NCI-H82 (cell line): Measurements from ENCODE around the gene DDX24.

ENCODE experiments used
- DNase-seq: peaks from one replicate; lab custom pipeline; 2025; lab: John Stamatoyannopoulos, UW

Gene DDX24

DNA sequence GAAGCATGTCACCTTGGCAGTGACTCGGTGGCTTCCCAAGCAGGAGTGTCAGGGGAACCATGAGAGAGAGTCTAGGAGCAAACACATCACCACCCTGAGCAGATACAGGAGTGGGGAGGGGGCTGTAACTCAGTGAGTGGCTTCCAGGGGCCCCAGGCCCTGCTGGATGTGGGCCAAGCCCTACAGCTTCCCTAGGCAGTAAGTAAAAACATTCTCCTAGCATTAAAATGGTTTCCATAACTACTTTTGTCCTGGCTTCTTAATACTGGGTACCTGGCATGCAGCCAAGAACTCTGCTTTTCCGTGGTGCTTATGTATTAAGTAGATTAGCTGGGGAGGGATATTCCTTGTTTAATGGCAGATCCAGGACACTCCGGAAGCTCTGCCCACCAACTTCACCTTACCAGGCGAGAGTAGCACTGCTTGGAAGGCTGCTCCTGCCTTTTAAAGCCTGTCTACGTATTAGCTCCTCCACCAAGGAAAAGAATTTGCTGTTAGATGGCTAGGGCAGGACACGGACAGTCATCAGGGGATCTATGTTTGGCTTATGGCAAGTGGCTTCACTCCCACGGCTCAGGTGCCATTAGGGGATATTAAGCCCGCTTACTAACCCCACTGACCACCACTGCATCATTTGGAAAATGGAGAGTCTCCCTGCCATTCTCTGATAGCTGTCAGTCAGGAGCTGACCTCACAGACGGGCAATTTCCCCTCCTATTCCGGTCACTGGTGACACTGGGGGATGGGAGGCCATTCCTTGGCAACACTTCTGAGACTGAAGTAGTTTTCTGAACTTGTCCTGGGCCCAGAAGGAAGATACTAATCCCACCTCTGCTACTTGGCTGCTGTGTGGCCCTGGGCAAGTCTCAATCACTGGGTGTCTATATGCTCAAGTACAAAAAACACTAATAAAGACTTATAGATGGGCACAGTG, 32.0 kb downstream of the DDX24 start:
- peak; percentile 97 for DNase-seq

DNA sequence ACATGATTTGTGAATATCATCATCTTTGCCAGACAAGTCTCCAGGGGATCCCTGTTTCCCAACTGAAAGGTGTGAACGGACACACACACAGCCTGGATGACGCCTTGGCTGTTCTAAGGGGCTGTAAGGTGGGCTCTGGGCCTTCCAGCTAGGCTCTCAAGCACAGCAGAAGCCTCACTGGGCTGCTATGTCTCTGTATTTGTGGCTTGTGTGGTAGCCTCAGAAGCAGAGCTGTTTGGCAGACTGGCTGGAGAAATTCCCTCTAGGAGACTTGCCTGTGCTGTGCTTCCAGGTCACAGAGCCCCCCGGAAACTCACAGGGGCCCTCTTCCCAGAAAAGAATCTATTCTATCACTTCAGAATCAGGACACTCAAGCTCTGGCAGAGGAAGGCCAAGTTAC, 33.4 kb downstream of the DDX24 start:
- DNase-seq, result no peak

DNA sequence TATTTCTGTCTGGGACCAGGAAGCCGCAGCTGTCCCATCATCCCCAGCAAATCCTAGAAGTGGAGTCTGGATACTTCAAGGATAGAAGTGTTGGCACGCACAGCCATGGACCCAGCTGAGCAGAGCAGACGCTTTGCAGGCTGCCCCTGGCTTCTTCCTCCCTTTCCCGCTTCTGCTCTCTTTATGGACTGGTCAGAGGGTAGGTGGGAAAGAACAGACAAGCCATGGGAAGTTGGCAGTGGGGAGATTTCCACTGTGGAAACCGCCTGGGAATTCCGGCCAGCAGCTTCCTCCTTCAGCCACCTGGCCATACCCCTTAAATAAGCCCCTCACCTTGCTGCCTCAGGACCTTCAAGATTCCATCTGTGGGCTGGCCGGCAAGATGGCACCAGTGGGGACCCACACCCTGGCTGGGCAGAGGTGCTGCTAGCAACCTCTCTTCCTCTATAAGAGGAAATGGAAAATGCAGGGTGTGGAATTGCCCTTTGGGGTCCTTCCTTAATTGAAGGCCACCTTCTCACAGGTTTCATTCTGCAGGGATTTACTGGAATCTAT, 34.2 kb downstream of the DDX24 start:
- DNase-seq, result no peak

DNA sequence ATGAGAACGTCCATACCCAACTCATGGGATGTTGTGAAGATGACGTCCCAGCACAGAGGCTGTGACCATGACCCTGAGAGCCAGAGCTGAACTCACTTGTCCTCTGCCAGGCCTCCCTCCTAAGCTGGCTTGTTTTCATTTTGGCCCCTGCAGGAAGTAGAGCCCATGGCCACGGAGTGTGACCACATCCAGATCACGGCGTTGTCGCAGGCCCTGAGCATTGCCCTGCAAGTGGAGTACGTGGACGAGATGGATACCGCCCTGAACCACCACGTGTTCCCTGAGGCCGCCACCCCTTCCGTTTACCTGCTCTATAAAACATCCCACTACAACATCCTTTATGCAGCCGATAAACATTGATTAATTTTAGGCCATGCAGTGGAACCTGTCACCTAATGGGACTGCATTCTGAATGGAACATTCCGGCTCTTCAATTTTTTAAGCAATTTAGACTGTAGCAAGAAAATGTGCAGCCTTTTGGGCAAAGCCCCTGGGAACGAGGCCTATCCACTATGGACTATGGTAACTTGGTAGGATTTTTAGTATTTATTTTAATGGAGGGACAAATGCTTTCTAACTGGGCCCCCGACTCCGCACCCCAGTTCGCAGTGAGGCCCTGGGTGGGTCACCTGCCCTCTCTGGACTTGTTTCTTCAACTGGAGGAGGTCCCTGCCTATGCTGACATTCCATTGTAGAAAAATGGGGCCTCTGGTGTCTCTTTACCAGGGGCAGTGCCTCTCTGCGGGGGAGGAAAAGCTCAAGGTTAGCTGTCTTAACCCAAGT, 35.2 kb downstream of the DDX24 start:
- no peak for DNase-seq

DNA sequence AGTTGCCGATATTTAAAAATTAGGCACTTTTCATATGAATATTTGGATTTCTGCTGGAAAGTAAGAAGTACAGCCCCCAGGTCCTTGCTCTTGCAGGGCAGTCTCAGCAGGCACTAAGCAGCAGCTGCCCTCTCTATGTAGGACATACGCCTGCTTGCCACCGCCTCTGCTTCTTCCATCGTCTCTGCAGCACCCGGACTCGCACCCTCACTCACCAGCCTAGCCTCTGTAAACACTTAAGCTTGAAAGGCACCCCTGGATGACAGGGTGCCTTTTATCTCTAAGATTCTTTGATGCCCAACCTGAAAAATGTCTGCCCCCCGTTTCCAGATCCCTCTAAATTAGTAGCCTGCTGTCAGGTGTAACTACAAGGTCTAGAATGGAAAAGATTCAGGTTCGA, 35.9 kb downstream of the DDX24 start:
- no peak for DNase-seq

DNA sequence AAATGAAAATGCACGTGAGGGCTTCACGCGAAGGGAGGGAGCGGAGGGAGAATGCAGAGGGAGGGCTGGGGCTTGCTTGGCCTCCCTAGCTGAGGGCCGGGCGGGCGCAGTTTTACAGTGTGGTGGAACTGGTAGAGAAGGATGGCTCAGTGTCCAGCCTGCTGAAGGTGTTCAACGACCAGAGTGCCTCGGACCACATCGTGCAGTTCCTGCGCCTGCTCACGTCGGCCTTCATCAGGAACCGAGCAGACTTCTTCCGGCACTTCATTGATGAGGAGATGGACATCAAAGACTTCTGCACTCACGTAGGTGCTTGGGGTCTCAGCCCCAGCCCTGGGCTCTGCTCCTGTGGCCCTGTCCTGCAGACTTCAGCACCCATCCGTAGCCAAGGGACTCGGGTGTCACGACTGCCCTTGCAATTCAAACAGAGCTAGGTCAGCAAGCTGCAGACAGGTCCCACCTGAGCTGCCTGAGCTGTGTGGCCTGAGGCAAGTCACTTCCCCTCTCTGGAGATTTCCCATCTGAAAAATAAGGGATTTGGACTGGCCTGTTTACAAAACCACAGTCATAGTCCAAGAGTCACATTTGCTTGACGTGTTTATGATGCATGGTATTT, 36.4 kb downstream of the DDX24 start:
- DNase-seq, result no peak

DNA sequence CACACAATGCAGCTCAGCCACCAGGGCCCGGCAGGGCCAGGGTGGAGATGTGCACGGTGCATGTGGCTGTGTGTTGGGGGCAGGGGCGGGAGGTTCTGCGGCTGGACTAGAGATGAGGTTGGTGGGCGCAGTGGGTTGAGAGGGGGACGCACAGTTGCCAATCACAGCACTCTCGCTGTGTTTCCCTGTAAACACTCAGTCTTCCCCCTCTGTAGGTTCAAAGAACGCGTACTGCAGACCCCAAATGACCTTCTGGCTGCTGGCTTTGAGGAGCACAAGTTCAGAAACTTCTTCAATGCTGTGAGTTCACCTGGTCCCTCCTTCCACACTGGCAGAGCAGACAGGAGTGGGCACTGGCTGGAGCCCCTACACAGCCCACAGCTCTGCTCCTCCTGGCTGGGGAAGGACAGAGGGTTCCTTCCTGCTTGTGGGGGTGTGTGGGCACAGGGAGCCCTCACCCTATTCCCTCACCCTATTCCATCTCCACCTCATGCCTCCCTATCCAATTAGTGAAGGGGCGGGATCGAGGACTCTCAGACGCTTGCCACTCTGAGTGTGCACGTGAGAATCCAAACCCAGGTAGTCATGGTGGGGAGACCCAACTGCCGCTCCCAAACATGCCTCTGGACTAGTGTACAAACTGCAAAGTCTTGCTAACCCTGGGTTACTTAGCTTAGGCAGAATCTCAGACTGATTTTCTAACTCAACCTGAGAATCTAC, 37.1 kb downstream of the DDX24 start:
- DNase-seq, result peak; percentile 27

DNA sequence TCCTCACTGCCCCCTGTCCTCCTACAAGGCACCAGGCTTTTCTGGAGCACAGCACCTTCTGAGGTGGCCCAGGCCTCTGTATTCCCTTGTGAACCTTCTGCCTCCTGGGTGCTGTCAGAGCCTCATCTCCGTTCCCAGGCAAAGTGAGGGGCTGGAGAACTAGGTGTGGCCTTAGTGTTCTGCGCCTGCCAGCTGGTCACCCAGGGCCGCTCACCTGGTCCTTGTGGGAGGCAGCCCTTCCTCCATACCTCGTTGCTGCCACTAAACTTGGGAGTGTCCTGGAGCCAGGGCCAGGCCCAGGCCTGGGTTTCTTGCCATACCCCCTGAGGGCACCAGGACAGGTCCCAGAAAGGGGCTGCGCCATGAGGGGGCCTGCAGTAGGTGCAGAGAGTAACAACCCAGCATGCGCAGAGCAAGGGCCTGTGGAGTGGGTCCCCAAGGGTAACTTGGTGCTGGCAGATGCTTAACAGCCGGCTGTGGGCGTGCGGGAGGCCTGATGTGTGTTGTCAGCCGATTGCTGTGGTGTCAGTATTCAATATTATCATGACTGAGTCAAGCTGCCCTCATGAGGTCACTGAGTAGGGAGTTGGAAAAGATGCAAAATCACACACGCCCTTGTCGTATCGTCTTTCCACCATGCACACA, 37.8 kb downstream of the DDX24 start:
- no peak for DNase-seq

DNA sequence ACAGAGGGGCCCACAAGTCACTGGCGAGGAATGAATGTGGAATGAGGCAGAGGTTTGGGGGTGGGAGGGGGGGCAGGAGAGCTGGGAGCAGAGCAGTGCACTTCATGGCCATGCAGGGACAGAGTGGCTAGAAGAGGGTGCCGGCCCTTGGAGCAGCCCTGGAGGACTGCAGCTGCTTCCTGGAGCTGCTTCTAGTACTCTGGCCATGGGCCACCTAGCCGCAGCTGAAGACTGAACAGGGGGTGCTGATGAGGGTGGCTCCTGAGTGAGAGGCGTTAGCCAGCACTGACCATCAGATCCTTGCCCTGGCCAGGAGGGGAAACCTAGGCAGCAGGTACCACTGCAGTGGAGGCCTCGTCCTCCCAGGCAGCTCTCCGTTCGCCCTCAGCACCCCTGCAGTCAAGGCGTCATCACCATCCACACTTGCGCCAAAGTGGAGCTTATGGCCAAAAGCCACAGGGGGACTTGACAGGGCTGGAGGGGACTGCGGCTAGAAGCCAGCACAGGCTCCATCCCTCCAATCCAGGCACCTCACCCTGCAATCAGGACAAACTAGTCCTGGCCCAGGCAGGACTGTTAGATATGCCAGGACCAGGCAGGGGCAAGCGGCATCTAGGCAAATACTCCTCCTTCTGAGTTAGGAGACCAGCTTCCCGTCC, 38.4 kb downstream of the DDX24 start:
- no peak for DNase-seq

DNA sequence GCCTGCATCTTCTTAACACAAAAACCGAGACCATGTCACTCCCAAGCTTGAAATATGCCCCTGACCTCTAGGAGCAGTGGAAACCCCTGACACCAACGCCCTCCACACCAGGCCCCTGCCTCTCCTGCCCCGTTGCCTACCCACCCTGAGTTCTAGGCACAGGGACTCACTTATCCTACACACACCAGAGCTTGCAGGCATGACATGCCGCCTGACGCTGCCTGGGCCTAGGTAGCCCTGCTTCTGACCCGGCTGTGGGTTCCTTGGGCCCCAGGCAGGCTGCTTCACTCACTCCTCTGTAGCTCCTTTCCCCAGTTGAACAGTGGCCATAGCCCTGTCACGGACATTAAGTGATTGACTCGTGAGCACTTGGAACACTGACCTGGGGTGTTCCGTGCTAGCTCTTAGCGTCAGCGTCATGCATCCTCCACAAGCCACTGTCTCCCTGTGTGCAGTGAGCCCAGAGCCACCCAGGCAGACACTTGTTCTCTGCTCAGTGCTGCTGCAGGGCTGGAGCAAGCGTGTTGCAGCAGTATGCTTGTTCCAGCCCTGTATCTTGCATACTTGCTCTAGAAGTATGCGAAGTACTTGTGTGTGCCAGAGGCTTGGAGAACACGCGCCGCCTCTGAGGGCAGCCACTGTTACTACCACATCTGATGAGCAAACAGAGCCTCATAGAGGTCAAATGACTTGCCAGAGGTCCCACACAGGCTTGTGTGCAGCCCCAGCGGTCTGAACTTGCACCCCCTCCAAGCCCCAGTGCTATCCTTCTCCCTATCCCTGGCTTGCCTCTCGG, 39.3 kb downstream of the DDX24 start:
- no peak for DNase-seq

DNA sequence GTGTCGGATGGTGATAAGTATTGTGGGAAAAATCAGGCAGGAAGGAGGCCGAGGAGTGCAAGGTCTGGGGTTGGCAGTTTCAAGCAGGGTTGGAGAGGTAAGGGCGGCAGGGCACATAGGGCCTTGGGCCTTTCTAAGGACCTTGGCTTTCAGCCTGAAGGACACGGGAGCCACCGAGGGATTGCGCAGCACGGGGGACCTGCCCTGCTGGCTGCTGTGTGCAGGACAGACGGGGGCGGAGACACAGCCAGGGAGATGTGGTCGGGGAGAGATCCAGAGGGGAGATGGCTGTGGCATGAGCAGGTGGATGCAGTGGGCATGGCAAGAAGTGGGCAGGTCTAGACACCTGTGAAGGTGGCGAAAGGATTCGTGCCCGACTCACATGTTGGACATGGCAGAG, 40.2 kb downstream of the DDX24 start:
- DNase-seq, result no peak

DNA sequence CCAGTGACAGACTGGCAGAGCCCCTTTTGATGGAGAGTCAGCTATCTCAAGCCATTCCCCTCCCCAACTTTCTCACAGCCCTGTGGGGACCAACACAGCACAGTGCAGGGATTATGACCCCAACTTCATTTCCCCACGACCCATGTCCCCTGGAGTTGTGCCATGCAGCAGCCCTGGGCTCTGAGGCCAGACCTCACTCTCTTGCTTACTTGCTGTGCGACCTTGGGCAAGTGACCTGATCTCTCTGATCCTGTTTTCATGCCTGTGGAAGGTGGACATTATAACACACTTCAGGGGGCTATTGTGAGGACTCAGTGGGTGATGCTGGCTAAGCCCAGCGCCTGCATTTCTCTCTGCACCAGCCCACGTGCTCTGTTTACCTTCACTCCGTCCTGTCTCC, 40.8 kb downstream of the DDX24 start:
- no peak for DNase-seq

DNA sequence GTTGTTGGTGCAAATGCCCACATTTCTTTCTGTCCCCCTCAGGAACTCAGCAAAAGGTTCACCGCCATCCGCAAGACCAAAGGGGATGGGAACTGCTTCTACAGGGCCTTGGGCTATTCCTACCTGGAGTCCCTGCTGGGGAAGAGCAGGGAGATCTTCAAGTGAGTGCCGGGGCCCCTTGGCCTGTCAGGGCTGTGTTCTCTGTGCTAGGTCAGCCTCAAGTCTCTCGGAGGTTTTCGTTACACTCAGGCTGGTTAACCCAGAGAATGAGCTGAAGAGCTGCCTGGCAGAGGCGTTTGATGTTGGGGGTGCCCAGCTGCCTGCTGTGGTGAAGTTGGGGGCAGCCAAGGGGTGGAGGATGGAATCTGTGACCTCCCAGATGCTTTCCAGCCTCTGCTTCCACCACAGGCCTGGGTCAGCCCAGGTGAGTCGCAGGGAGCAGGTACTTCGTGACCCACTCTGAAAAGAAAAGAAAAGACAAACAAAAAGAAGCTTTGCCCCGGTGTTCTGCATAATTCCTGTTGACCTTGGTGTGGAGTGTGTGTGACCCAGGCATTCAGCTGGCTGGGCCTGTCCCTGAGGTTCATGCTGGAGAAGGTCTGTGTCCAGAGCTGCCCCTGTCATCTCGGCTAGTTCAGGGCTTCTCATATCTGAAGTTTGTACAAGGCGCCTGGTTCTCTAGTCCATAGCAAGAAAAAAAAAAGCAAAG, 41.9 kb downstream of the DDX24 start:
- DNase-seq, result no peak

DNA sequence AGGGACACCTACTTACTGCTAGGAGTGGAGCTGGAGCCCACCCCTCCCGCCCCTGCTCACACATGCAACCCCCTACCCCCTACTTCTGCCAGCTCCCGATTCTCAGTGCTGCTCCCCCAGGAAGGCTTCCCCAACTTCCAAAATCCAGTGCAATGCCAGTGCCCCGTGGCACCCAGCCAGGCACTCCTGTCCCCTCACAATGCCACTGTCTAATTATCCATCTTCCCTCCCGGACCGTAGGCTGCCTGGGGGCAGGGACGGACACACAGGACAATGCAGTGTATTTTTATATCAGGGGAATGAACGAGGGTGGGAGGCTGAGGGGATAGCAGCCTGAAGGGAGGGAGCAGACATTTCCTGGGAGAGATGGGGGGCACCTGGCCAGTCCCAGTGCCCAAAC, 42.5 kb downstream of the DDX24 start:
- no peak for DNase-seq

DNA sequence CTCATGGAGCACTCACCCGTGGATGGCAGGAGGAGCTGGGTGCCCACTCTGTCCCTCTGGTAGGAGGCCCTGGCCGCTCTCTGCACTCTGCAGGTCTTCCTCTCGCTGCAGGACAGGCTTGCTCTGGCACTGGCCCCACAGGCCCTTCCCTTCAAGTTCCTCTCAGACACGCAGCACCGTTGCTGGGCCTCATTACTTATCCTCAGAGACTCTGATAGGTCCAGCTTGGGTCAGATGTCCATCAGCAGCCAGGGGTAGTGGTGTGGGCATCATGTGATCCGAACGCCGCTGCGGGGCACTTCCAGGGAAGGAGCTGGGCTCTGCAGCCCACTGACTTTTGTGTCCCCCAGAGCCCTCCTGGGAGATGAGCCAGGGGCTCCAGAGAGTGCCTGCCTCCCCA, 43.0 kb downstream of the DDX24 start:
- DNase-seq, result no peak

DNA sequence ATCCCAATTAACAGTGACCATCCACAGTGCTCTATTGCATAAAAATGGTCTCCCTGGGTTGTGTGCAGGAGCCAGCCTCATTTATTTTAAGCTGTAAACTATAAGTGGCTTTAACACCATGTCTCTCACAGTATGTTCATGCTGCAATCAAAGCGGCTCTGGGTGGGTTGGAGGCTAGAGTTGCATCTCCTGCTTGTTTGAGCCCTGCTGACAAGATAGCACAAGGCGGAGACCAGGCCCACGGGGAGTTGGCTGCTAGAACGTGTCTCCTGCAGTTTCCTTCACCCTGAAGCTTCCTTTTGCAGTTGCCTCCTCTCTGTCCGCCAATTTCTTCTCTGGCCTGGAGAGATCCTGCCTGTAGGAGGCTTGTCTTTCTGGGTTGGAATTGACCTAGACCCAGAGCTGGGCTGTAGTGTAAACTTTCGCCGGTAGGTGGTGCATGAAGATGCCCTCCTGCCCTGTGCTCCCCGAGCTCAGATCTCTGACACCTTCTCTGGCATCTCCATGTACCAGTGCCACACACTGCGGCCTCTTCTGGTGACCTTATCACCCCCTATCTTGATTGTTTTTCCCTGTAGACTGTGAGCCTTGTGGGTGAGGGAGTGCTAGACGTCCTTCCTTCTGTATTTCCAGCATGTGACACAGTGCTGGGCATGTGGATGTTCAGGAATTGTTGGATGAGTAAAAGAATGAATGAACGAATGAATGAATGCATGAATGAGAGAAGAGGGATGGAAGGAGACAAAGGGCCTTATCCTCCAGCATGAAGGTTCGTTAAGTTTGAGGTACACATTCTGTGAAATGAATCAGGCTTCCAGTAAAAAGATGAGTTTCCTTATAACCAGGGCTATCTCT, 44.5 kb downstream of the DDX24 start:
- DNase-seq, result peak; percentile 82

DNA sequence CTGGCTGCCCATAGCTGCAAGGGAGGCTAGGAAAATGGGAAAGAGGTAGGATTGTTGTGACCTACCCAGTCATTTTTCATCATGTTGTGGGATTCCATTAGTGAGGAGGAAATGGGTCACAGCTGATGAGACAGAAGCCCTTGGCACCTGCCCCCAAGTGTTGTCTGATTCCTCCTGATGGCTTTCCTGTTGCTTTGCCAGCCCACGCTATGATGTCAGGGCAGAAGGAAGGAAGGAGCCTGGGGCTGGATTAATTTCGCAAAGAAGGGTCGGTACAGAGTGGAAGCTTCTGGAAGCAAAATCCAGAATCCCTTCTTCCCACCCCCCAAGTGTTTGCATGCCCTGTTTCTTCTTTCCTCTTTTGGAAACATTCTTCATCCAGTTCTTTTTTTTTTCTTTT, 46.1 kb downstream of the DDX24 start:
- DNase-seq, result no peak

DNA sequence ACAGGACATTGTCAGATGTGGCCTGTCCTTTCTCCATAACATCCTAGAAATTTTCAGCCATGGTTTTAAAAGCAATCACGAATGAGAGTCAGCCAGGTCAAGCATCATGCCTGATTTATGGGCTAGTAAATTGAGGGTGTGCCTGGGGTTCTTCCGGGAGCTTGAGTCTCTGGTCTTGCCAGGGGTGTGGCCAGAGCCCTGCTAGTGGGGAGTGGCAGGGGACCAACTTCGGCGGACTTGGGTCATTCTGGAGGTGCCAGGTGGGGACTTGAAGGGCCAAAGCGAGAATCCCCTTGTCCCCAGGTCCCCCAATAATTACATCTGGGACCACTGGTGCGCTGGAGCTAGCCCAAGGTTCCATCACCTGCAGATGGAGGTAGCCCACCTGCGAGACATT, 49.1 kb downstream of the DDX24 start:
- DNase-seq, result no peak
